CD4-positive, alpha-beta T cell treated with Interleukin-21 for 1 hour (primary cell): ENCODE data around the gene SNIP1.
"Not testable (repeated sequence)": the region's sequence is repeated elsewhere in the genome, so short reads cannot be mapped to it uniquely, and the experiment has no call there.

Experiments
- DNase-seq: peaks from one replicate; pipeline ENCODE4 v3.0.0-alpha.2; 2020

Gene SNIP1

DNA sequence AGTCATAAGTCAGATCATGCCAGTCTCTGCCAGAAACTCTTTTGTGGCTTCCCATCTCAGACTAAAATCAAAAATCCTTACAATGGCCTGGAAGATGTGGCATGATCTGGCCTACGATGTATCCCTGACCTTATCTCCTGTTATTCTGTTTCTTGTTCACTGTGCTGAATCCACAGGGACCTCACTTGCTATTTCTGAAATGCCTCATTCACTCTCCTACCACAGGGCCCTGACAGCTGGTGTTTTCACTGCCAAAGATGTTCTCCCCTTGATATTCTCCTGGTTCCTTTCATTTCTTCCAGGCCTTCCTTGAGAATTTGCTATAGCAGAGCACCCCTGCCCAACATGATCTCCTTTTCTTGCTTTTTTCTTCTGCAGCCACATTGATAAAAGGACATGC, 4.3 kb upstream of the SNIP1 start:
- DNase-seq, result no peak

DNA sequence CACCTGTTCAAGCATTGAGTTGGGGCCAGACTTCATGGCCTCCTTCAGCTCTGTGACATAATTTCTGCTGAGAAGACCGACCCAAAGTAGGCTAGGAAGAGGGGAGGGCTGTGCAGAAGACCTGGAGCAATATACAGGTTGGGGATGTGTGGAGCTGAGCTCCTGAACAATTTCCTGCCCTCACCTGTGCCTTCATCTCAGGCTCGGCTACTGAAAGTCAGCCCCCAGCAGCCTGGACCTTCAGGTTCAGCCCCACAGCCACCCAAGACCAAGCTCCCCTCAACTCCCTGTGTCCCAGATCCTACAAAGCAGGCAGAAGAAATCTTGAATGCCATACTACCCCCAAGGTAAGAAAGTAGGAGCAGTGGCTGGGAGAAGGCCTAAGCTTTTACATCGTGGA, 3.3 kb upstream of the SNIP1 start:
- no peak for DNase-seq

DNA sequence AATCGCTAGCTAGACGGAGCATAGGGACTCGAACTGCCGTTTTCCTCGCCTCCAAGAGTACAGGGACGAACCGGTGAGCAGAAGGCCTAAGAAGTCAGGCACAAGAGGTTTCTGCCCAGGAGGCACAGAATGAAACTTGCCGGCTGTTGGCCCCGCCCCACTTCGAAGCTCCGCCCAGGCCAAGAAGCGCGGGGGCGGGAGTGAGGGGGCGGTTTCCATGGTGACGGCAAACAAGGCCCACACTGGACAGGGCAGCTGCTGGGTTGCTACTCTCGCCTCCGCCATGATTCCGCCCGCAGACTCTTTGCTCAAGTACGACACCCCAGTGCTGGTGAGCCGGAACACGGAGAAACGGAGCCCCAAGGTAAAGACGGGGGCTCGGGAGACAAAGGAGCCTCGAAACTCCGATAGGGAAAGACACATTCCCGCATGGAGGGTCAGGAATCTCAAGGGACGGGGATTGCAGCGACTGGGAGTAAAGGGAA, 2.7 kb upstream of the SNIP1 start, which contains the start of gene DNALI1:
DNALI1 (plus strand) TSS at position 229 of the 485 bp plus-strand sequence; CDS start at position 284, 55 bp downstream.
- DNase-seq, result peak; percentile 33

DNA sequence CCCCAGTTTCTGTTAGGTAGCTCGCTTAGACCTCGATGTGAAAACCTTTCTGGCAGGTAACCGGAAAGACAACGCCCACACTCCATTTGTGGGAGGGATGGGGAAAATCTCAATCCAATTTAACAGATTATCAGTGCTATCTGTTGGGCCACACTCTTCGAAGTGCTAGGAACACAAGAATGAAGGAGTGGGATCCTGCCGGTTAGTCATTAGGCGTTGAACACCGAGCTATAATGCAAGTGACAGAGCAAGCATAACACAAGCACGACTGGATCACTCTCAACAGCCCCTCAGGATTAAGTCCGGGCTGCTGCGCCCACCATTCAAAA, 531 bp downstream of the SNIP1 start:
- DNase-seq, result no peak

DNA sequence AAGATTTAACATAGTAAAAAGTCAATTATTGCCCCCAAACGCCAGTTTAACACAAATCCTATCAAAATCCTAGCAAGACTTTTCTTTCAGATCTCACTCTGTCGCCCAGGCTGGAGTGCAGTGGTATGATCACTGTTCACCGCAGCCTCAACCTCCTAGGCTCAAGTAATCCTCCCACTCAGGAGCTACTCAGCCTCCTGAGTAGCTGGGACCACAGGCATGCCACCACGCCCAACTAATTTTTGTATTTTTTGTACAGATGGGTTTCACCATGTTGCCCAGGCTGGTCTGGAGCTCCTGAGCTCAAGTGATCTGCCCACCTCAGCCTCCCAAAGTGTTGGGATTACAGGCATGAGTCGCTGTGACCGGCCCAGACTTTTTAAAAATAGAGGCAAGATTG, 4.8 kb downstream of the SNIP1 start:
- DNase-seq, result no peak

DNA sequence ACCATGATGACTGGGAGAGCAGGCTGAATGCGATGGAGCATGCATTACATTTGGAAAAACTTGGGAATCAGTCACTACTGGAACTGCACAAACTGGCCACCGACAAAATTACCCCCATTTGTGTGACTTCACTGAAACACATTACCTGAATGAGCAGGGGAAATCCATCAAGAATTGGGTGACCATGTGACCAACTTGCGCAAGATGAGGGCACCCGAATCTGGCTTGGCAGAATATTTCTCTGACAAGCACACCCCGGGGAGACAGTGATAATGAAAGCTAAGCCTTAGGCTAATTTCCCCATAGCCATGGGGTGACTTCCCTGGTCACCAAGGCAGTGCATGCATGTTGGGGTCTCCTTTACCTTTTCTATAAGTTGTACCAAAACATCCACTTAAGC, 9.1 kb downstream of the SNIP1 start:
- DNase-seq, result no peak

DNA sequence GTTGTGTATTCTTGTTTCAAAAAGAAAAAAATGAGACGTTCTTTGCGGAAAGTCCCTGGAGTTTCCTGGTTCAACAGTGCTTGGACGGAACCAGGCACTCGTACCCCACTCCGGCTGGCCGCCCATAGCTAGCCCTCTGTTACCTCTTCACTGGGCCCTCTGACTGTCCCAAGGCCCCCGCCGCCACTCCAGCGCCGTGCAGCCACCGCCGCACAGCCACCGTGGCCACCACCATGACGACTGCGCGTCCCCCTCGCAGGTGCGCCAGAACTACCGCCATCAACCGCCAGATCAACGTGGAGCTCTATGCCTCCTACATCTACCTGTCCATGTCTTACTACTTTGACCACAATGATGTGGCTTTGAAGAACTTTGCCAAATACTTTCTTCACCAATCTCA, 9.6 kb downstream of the SNIP1 start:
- DNase-seq, result no peak

DNA sequence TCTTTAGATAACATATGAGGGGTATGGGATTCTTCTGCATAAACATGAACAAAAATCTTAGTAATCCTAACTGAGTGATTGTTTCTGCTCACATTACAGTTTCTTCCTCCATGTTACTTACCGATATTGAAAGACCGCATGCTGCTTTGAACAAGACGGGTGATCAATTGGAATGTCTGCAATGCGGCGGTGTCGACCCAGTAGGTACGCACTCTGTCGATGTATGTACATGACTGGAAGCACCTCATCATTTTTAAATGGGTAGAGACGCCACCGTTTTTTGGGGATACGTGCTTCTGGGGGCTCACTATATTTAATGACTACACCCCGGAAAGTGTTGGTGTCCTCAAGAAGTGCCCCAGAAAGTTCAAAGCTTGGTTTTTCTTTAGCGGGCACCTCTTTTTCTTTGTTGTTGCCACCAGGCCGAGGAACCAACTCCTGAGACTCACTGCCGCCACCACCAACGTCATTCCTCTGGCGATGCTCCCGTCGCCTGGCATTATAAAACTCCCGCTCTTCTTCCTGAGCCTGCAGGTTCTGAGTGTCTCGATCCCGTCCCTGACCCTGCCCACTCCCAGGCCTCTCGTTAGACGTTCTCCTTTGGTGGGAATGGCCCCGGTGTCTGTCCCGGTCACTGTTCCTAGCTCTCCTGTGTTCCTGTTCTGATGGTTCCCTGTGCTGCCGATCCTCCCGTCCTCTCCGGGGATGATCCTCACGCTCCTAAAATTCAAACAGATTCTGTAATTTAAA, 13.9 kb downstream of the SNIP1 start:
- no peak for DNase-seq

DNA sequence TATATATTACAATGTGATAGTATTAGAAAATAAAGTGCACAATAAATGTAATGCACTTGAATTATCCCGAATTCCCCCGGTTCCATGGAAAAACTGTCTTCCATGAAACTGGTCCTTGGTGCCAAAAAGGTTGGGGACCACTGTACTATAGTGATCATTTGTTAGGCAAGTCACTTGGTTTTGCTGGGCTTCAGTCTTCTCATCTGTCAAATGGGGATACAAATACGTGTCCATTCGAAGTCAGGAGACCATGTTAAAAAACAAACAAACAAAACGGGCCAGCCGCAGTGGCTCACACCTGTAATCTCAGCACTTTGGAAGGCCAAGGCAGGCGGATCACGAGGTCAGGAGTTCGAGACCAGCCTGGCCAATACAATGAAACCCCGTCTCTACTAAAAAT, 14.9 kb downstream of the SNIP1 start:
- DNase-seq, result not testable (repeated sequence)

DNA sequence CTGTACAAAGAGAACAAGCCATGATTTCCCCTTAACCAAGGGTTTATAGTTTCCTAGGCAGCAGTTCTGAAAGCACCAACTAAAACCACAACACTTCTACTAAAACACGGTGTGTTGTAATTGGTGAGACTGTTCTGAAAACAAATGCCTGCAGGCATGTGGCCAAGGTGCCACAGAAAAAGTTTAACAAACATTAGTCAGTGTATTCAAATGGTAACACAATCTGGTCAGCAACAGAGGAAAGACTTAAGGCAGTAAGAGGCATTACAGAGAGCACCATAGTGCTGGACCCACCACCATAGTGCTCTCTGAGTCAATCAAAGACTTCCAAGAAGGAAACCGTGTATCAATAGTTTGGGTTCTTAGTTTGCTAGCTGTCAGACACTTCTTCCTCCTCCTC, 16.7 kb downstream of the SNIP1 start:
- DNase-seq, result no peak

DNA sequence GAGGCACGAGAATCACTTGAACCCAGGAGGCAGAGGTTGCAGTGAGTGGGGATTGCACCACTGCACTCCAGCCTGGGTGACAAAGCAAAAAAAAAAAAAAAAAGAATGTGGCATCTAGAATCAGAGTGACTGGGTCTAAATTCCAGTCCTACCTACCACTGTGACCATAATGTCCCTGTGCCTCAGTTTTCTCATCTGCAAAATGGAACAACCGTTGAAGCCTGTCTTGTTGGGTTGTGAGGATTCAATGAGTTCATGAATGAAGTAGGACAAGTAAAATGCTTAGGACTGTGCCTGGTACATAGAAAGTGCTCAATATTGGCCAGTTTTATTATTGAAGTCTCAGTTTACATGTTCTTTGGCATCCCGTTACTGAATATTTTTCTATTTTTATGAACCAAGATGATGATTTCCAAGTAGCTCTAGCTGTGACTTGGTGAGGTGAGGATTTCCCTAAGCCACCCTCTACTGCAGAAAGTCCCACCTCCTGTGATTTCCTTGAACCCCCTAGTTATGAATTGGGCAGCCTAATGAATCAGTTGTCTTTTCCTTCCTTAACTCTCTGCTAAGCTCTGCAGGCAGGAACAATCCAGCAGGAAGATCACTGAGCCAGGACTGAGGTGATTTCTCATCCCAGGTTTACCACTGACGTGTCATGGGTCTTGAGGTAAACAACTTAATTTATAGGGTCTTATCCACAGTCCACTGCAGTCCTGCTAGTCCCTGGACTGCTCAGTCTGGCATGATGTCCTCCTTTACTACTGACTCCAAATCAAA, 20.6 kb downstream of the SNIP1 start:
- no peak for DNase-seq

DNA sequence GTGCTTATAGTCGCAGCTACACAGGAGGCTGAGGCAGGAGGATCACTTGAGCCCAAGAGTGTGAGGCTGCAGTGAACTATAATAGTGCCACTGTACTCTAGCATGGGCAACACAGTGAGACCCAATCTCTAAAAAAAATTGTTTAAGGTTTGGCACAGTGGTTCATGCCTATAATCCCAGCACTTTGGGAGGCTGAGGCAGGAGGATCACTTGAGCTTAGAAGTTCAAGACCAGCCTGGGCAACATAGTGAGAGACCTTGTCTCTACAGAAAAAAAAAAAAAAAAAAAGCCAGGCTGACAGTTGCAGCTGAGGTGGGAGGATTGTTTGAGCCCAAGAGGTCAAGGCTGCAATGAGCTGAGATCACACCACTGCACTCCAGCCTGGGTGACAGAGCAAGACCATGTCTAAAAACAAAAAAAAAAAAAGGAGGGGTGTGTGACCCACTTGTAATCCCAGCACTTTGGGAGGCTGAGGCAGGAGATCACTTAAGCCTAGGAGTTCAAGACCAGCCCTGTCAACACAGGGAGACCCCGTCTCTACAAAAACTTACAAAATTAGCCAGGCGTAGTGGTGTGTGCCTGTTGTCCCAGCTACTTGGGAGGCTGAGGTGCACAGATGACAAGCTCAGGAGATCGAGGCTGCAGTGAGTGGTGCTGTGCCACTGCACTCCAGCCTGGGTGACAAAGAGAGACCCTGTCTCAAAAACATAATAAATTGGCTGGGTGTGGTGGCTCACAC, 21.5 kb downstream of the SNIP1 start:
- not testable (repeated sequence) for DNase-seq

DNA sequence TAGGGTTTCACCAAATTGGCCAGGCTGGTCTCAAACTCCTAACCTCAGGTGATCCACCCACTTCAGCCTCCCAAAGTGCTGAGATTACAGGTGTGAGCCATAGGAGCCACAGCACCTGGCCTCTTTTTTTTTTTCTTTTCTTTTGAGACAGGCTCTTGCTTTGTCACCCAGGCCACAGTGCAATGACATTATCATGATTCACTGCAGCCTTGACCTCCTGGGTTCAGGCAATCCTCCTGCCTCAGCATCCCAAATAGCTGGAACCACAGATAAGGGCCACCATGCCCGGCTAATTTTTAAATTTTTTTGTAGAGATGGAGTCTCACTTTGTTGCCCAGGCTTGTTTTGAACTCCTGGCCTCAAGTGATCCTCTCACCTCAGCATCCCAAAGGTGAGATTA, 24.2 kb downstream of the SNIP1 start:
- not testable (repeated sequence) for DNase-seq

DNA sequence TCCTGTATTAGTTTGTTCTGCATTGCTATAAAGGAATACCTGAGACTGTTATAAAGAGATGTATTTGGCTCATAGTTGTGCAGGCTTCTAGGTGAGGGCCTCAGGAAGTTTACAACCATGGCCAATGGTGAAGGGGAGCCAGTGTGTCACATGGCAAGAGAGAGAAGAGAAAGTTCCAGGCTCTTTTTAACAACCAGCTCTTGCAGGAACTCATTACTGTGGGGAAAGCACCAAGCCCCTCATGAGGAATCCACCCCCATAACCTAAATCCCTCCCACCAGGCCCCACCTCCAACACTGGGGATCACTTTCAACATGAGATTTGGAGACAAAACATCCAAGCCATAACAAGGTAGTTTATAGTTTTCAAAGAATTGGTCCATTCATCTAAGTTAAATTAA, 34.5 kb downstream of the SNIP1 start:
- peak; percentile 7 for DNase-seq

DNA sequence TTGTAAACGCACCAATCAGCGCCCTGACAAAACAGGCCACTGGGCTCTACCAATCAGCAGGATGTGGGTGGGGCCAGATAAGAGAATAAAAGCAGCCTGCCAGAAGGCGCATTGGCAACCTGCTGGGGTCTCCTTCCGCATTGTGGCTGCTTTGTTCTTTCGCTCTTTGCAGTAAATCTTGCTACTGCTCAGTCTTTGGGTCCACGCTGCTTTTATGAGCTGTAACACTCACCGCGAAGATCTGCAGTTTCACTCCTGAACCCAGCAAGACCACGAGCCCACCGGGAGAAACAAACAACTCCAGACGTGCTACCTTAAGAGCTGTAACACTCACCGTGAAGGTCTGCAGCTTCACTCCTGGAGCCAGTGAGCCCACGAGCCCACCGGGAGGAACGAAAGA, 35.2 kb downstream of the SNIP1 start:
- peak; percentile 75 for DNase-seq

DNA sequence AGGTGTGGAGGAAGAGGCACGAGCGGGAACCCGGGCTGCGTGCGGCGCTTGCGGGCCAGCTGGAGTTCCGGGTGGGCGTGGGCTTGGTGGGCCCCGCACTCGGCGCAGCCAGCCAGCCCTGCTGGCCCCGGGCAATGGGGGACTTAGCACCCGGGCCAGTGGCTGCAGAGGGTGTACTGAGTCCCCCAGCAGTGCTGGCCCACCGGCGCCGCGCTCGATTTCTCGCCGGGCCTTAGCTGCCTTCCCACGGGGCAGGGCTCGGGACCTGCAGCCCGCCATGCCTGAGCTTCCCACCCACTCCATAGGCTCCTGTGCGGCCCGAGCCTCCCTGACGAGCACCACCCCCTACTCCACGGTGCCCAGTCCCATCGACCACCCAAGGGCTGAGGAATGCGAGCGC, 35.9 kb downstream of the SNIP1 start:
- not testable (repeated sequence) for DNase-seq

DNA sequence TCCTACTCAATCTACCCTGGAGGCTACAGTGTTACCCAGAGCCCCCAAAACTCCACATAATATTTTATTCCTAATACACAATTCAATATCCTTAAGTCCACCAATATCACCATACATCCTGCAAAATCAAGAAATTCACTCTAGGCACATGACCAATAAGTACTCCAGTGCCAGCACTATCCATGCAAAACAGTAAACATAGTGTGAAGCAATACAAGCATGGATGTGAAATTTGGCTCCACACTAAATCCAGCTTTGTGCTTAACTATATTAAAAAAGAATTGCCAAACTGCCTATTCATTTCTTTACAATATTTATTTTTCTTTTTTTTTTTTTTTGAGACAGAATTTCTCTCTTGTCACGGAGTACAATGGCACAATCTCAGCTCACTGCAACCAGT, 36.5 kb downstream of the SNIP1 start:
- DNase-seq, result no peak

DNA sequence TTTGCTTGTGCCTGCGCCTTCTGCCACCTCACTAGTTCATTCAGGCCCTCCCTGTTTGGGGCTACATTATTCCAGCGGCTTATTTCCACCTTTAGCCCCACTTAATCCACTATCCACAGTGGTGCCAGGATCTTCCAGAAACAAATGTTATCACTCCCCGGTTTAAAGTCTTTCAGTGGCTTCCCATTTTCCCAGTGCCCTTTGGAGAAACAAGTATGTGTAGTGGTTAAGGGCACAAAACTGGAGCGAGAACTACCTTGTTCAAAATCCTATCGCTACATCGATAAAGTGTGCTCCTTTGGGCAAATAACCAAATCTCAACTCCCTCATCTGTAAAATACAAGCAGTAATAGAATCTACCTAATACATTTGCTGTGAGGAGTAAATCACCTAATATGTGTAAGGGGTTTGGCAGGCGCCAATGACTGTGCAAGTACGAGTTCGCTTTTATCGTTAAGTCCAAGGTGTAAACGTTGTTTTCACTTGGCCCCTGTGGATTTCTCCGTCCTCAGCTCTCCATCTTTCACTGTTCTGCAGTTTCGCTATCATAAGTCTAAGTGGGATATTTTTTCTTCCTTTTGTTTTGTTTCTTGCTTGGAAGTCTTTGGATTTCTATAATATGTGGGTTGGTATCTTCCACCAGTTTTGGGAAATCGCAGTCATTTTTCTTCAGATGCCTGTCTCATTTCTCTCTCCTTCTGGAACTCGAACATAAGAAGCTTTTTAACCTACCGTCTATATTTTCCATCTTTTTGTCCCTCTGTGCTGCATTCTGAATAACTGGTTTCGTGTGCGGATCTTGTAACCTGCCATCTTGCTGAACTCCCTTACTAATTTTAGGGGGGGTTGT, 38.7 kb downstream of the SNIP1 start:
- DNase-seq, result no peak

DNA sequence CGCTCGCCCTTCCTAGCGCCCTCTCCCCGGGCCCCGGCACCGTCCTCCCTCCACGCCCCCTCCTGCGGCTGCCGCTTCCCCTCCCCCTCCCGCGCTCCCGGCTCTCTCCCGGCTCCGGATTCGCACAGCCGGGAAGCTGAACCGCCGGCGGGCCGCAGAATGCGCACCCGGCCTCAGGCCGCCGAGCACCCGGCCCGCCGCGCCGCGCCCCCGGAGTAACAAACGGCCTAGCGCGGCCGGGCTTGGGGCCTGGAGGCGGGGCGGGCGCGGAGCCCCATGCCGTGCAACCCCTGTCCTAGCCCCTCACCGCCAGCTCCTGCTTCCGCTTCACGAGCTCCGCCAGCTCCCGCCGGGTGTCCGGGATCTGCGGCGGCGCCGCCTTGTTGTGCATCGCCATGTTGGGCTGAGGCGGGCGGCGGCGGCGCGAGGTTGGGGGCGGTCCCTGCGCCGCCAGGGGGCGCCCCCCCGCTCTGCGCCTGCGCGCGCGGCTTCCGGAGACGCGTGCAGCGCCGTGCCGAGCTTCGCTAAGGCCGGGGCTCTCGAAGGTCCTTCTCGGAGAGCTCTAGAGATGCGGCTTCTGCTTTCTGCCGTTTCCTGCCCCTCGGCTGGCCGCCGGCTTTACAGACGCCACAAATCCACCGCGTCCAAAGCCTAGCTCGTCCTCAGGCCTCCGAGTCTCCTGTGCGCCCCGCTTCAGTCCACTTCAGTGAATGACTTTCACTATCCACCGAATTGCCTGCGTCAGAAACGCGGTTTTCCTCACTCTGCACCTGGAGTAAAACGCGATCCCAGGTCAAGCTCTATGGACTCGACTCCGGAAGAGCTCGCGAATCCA, 39.5 kb downstream of the SNIP1 start, which contains the start of gene MEAF6:
MEAF6 (minus strand) TSS at position 417 of the 835 bp plus-strand sequence; CDS start at position 397, 20 bp downstream.
- peak; percentile 85 for DNase-seq

DNA sequence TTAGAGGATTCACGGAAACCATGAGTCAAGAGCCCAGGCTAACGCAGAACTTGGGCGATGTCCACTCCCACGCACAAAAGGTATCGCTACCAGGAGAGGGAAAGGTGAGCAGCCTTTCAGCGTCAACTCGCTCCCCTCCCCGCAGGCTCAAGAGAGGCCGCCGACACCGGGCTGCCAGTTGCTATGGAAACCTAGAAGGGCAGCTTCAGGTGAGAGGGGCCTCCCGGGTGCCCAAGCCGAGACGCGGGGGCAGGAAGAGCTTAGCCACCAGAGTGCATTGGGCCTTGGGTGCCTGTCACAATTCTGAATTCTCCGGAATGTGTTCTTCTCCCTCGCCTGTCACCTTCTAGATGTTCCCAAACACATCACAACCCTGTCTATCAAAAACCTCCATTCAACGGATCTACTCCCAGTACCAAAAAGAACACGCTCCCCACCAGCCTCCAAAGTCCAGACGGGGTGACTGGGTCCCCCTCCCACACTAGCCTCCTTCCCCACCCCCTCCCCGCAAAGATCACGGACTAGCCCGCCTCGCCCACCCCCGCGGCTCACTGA, 40.2 kb downstream of the SNIP1 start:
- DNase-seq, result peak; percentile 62

DNA sequence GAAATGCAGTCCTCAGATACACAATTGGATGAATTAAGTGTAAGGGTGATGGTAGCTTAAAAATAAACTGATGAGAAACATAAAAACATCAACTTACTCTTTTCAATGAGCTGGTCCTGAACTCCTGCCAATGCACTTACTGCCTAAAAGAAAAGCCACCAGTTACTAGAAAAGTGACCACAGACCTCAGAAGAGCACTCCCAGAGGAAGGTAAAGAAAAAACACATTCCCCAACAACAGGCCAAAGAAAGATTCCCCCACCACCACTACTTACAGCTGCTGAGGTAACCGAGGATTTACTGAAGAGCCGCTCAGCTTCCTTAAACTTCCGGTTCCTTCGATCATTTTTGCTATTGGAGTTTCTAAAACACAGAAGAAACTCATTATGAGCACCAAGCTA, 44.9 kb downstream of the SNIP1 start:
- DNase-seq, result no peak
